Duodenal mucosa (tissue), 2 donors: ENCODE measurements around the gene PRXL2B.

ENCODE experiments used
- H3K27ac ChIP-seq: one replicate; pipeline ENCODE4 v1.7.0; 2013; ENCODE audit warnings: low read depth, low read length
- H3K27me3 ChIP-seq, 2 donors: one replicate each; pipeline ENCODE4 v1.7.0; 2013; ENCODE audit warnings: low read length in 2 of 2, control low read depth in 1 of 2; ENCODE audit not compliant: insufficient read depth in 2 of 2, control insufficient read depth in 1 of 2
- H3K36me3 ChIP-seq, 2 donors: one replicate each; pipeline ENCODE4 v1.7.0; 2013; ENCODE audit warnings: low read length in 2 of 2, control low read depth in 1 of 2; ENCODE audit not compliant: insufficient read depth in 2 of 2, control insufficient read depth in 1 of 2
- H3K4me1 ChIP-seq, 2 donors: one replicate each; pipeline ENCODE4 v1.7.0; 2013; ENCODE audit warnings: low read length in 2 of 2, control low read depth in 1 of 2; ENCODE audit not compliant: insufficient read depth in 2 of 2, control insufficient read depth in 1 of 2
- H3K4me3 ChIP-seq, 2 donors: one replicate each; pipeline ENCODE4 v1.7.0; 2013; ENCODE audit warnings: low read length in 2 of 2, low read depth in 1 of 2
- H3K9ac ChIP-seq, 2 donors: one replicate each; pipeline ENCODE4 v1.7.0; 2013; ENCODE audit warnings: low read length in 2 of 2, low read depth in 1 of 2
- H3K9me3 ChIP-seq, 2 donors: one replicate each; pipeline ENCODE4 v1.7.0; 2013; ENCODE audit warnings: low read length in 2 of 2, control low read depth in 1 of 2; ENCODE audit not compliant: control insufficient read depth in 1 of 2

The PRXL2B gene

DNA sequence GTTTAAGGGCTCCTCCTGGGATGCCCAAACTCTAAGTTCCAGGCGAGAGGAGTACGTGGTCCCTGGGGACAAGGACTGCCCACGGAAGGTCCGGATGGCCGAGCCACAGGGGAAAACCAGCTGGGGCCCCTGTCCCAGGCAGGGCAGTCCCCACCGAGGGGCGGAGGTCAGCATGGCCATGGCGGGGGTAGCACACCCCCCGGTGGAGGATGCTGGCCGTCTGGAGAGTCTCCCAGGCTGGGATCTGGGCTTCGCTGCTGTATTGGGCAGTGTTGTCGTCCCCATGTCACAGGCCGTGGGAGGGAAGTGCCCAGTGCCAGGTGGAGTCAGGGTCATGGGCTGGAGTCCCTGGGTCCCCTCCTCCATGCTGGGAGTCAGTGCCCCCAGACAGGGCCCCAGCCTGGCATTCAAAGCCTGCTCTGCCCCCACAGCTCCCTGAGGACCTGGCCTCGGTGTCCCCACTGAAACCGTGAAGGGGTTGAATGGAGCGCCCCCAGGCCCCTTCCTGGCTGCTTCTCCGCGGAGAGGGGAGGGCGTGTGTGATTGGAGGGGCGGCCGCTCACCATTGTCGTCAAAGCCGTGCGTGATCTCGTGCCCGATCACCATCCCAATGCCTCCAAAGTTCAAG lies 6.8 kb downstream of the PRXL2B start:
- no peak overlapping the region for H3K27ac ChIP-seq
- peak overlapping the region in 1 of 2 donors; percentile 43 for H3K9ac ChIP-seq
- H3K9me3 ChIP-seq, result no peaks in the 10 kb centered on the region
- H3K36me3 ChIP-seq, result peaks cover 0 to 19% of the 10 kb centered on the region in 2 donors
- H3K4me1 ChIP-seq, result peaks cover 17 to 26% of the 10 kb centered on the region in 2 donors
- H3K4me3 ChIP-seq, result peak overlapping the region in 1 of 2 donors; percentile 65
- no peaks in the 10 kb centered on the region for H3K27me3 ChIP-seq

DNA sequence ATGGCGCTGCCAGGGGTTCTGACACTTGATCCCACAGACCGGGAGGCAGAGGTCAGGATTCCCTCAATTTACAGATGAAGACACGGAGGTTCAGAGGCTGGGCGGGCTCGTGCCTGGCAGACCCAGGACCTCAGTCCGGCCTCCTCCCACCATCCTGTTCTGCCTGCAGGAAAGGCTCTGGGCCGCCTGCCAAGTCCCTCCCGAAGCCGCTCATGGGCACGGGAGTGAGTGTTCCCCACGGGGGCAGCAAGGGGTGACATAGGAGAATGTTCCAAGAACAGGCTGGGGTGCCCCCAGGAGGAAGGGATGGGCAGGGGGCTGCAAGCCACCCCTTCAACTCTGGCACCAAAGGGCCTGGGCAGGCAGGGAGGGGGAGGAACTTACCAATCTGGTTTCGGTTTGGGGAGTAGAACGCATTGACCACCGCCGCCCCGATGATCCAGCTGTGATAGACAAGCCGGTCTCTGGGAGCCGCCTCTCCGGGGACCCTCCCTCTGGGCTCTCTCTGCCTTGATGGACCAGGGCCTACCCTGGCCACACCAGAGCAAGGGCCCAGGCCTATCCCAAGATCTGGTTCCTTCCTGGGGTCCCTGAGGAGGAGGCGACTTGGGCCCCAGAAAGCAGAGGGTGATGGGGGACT lies 7.5 kb downstream of the PRXL2B start:
- Histone ChIP-seq H3K27me3 (no peaks in the 10 kb centered on the region), H3K9ac (peak overlapping the region in 1 of 2 donors; percentile 43), H3K36me3 (peaks cover 0 to 14% of the 10 kb centered on the region in 2 donors), H3K27ac (no peak overlapping the region), H3K4me3 (peak overlapping the region; percentile 45 to 65), H3K9me3 (no peaks in the 10 kb centered on the region), H3K4me1 (peaks cover 17 to 19% of the 10 kb centered on the region in 2 donors)

GRCh38 chr1:2594641-2595131 lies 8.1 kb downstream of the PRXL2B start:
- Histone ChIP-seq H3K4me1 (peaks cover 17 to 19% of the 10 kb centered on the region in 2 donors), H3K9ac (no peak overlapping the region), H3K27ac (no peak overlapping the region), H3K36me3 (peaks cover 0 to 10% of the 10 kb centered on the region in 2 donors), H3K27me3 (no peaks in the 10 kb centered on the region), H3K9me3 (no peaks in the 10 kb centered on the region), H3K4me3 (no peak overlapping the region)

- H3K4me1 ChIP-seq, result peaks cover 17 to 19% of the 10 kb centered on the region in 2 donors
- no peaks in the 10 kb centered on the region for H3K27me3 ChIP-seq
- no peak overlapping the region for H3K9ac ChIP-seq
- H3K36me3 ChIP-seq, result peaks cover 0 to 5% of the 10 kb centered on the region in 2 donors
- no peaks in the 10 kb centered on the region for H3K9me3 ChIP-seq
- no peak overlapping the region for H3K4me3 ChIP-seq
- H3K27ac ChIP-seq, result no peak overlapping the region
These were observed 8.8 kb downstream of the PRXL2B start for GRCh38 chr1:2595261-2595811.

DNA sequence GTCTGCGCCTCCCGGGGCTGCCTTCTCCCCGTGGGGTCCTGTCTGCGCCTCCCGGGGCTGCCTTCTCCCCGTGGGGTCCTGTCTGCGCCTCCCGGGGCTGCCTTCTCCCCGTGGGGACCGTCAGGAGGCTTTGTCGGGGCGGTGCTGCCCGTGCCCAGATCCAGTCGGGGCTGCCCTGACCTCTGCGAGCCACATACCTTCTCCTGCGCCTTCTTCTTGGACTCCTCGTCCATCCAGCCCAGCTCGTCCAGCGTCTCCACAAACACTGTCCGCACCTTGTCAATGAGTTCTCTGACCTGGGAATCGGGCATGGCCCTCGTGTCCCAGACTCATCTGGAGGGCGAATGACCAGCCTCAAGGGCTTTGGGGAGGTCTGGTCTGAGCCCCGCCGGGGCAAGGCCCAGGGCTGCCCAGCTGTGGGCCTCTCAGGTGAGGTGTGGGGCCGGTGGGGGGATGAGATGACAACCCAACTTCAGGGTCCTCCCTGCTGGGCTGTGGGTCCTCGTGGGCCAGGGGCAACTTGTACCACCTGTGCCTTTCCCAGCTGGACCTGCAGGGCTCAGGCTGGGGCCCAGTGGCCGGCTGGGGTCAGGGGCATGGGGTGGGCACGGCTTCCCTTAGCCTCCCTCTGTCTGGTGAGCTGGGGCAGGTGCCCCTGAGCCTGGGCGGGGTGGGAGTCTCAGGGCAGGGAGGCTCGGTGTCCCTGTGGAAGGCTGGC lies 9.4 kb downstream of the PRXL2B start:
- no peak overlapping the region for H3K27ac ChIP-seq
- H3K9ac ChIP-seq, result no peak overlapping the region
- no peaks in the 10 kb centered on the region for H3K27me3 ChIP-seq
- no peaks in the 10 kb centered on the region for H3K36me3 ChIP-seq
- H3K4me3 ChIP-seq, result no peak overlapping the region
- peaks cover 17 to 19% of the 10 kb centered on the region in 2 donors for H3K4me1 ChIP-seq
- H3K9me3 ChIP-seq, result no peaks in the 10 kb centered on the region

GRCh38 chr1:2596530-2597333 lies 10.2 kb downstream of the PRXL2B start:
- Histone ChIP-seq H3K9ac (no peak overlapping the region), H3K27ac (no peak overlapping the region), H3K4me1 (peaks cover 17 to 19% of the 10 kb centered on the region in 2 donors), H3K36me3 (no peaks in the 10 kb centered on the region), H3K9me3 (no peaks in the 10 kb centered on the region), H3K4me3 (no peak overlapping the region), H3K27me3 (no peaks in the 10 kb centered on the region)

GRCh38 chr1:2597441-2598328 lies 11.1 kb downstream of the PRXL2B start:
- no peak overlapping the region for H3K4me3 ChIP-seq
- no peaks in the 10 kb centered on the region for H3K36me3 ChIP-seq
- H3K9ac ChIP-seq, result no peak overlapping the region
- H3K27ac ChIP-seq, result no peak overlapping the region
- H3K27me3 ChIP-seq, result no peaks in the 10 kb centered on the region
- peaks cover 17% of the 10 kb centered on the region in 2 donors for H3K4me1 ChIP-seq
- no peaks in the 10 kb centered on the region for H3K9me3 ChIP-seq

- no peaks in the 10 kb centered on the region for H3K36me3 ChIP-seq
These were observed 11.9 kb downstream of the PRXL2B start for GRCh38 chr1:2598329-2598931.

More at GRCh38 chr1:2598329-2598931, 11.9 kb downstream of the PRXL2B start:
- no peaks in the 10 kb centered on the region for H3K9me3 ChIP-seq
- peaks cover 10% of the 10 kb centered on the region in 2 donors for H3K4me1 ChIP-seq
- no peaks in the 10 kb centered on the region for H3K27me3 ChIP-seq
- no peak overlapping the region for H3K27ac ChIP-seq
- H3K9ac ChIP-seq, result no peak overlapping the region
- H3K4me3 ChIP-seq, result no peak overlapping the region
